ENCODE results near the gene ACOT13. TPM values are rescaled to one million over a fixed set of nuclear protein-coding genes. Genes with fewer than 3 reads are reported as not detected.

ACOT13 gene
- total and polyA plus RNA-seq, 2 of the 8 experiments (the other 6 are each of a cell fraction or from before 2014, with no cell fraction given), result 27.6 to 40.6 TPM

GRCh38 chr6:24692848-24693592, 26.1 kb downstream of the ACOT13 start (continued):
- TF ChIP-seq CHD7 (IDR thresholded peaks at IDR 0.05; ENCODE audit: insufficient replicate concordance, low read length) (no peak), KDM4A (IDR thresholded peaks at IDR 0.05; ENCODE audit: low read depth, low read length, severe bottlenecking) (no peak), CTBP2 (IDR thresholded peaks at IDR 0.05; ENCODE audit: borderline replicate concordance, insufficient read depth, insufficient read length, low read length) (no peak)
